ENCODE data around the gene LLGL2. TPM values are rescaled to one million over a fixed set of nuclear protein-coding genes. Genes with fewer than 3 reads are reported as not detected.

LLGL2 gene
- total RNA-seq, 1 experiment from 2014 or later, result 10.8 TPM

- no peaks in the 10 kb centered on the region for H3K36me3 ChIP-seq (ENCODE audit: insufficient read depth, low read length, poor library complexity, severe bottlenecking)
- ChIA-PET CTCF (no interaction called here), POLR2A (ENCODE audit: low non-redundant PET) (no interaction called here)
Measured at GRCh38 chr17:75584849-75585175, 59.3 kb downstream of the LLGL2 start.

GRCh38 chr17:75587675-75588595 lies 62.4 kb downstream of the LLGL2 start, which contains the start of gene MYO15B:
Gene MYO15B, plus strand, starts transcription at chr17:75587800. Its CDS starts 258 bp downstream, at chr17:75588058.
- H3K27ac ChIP-seq (ENCODE audit: low read depth, low read length, poor library complexity, severe bottlenecking), result peak within 1 kb of the TSS; percentile 73

More at GRCh38 chr17:75584849-75585175, 59.3 kb downstream of the LLGL2 start:
- H3K27ac ChIP-seq (ENCODE audit: low read depth, low read length, poor library complexity, severe bottlenecking), result no peak overlapping the region
- TF ChIP-seq CTCF (conservative IDR thresholded peaks at IDR 0.05; ENCODE audit: low read depth, low read length) (no peak), EZH2 (IDR thresholded peaks at IDR 0.05; ENCODE audit: borderline replicate concordance, low read depth, low read length, poor library complexity, severe bottlenecking) (no peak)
- BruUV-seq (replicated peaks), result no TSS peak
- H3K27me3 ChIP-seq (replicated peaks; ENCODE audit: insufficient read depth, low read depth, low read length, poor library complexity), result no peaks in the 10 kb centered on the region
- no peaks in the 10 kb centered on the region for H3K9me3 ChIP-seq (ENCODE audit: low read depth, low read length, poor library complexity, severe bottlenecking)
- intact Hi-C loops (cut with micrococcal nuclease; ENCODE audit: unreplicated experiment), result loop anchor here (5.0 to 10.0 kb wide), 2 partner anchors 68 to 160 kb away; partner anchors contain the start of genes CASKIN2 and TSEN54
- DNase-seq (ENCODE audit: low spot score), result no peak
- H3K4me1 ChIP-seq (ENCODE audit: insufficient read depth, low read length, poor library complexity, severe bottlenecking), result peaks cover 4% of the 10 kb centered on the region
- no peak overlapping the region for H3K4me3 ChIP-seq (ENCODE audit: low read depth, low read length, poor library complexity, severe bottlenecking)

More at GRCh38 chr17:75587675-75588595, 62.4 kb downstream of the LLGL2 start, which contains the start of gene MYO15B:
- ChIA-PET CTCF (interaction anchor here (0.5 to 1.1 kb wide), 3 partner anchors 8 to 166 kb away, joined by 3 to 6 read pairs (median 4); no protein-coding TSS in a partner anchor), POLR2A (ENCODE audit: low non-redundant PET) (interaction anchor here (0.6 kb wide), 1 partner anchor 1853 kb away, joined by 3 read pairs; no protein-coding TSS in a partner anchor)
- peak; percentile 62 for DNase-seq (ENCODE audit: low spot score)
- Histone ChIP-seq H3K4me3 (ENCODE audit: low read depth, low read length, poor library complexity, severe bottlenecking) (peak within 1 kb of the TSS; percentile 55), H3K9me3 (ENCODE audit: low read depth, low read length, poor library complexity, severe bottlenecking) (no peaks in the 10 kb centered on the region), H3K36me3 (ENCODE audit: insufficient read depth, low read length, poor library complexity, severe bottlenecking) (no peaks in the 10 kb centered on the region), H3K4me1 (ENCODE audit: insufficient read depth, low read length, poor library complexity, severe bottlenecking) (peaks cover 9% of the 10 kb centered on the region), H3K27me3 (replicated peaks; ENCODE audit: insufficient read depth, low read depth, low read length, poor library complexity) (no peaks in the 10 kb centered on the region)
- TF ChIP-seq CTCF (conservative IDR thresholded peaks at IDR 0.05; ENCODE audit: low read depth, low read length) (peak; percentile 42; the same call in 1 of the 2 replicates), EZH2 (IDR thresholded peaks at IDR 0.05; ENCODE audit: borderline replicate concordance, low read depth, low read length, poor library complexity, severe bottlenecking) (no peak)
- intact Hi-C loops (cut with micrococcal nuclease; ENCODE audit: unreplicated experiment), result loop anchor here (5.0 to 10.0 kb wide), 2 partner anchors 71 to 163 kb away; partner anchors contain the start of genes CASKIN2 and TSEN54
- BruUV-seq (replicated peaks), result no TSS peak

Data from A673 (cell line).